Measurements from ENCODE around the gene SKP1. TPM values are rescaled to one million over a fixed set of nuclear protein-coding genes. Genes with fewer than 3 reads are reported as not detected.

SKP1 gene
- 583 to 785 TPM (median 593 TPM) in 5 replicates for total RNA-seq (2022; extraction: Qiagen RNA extraction)

DNA sequence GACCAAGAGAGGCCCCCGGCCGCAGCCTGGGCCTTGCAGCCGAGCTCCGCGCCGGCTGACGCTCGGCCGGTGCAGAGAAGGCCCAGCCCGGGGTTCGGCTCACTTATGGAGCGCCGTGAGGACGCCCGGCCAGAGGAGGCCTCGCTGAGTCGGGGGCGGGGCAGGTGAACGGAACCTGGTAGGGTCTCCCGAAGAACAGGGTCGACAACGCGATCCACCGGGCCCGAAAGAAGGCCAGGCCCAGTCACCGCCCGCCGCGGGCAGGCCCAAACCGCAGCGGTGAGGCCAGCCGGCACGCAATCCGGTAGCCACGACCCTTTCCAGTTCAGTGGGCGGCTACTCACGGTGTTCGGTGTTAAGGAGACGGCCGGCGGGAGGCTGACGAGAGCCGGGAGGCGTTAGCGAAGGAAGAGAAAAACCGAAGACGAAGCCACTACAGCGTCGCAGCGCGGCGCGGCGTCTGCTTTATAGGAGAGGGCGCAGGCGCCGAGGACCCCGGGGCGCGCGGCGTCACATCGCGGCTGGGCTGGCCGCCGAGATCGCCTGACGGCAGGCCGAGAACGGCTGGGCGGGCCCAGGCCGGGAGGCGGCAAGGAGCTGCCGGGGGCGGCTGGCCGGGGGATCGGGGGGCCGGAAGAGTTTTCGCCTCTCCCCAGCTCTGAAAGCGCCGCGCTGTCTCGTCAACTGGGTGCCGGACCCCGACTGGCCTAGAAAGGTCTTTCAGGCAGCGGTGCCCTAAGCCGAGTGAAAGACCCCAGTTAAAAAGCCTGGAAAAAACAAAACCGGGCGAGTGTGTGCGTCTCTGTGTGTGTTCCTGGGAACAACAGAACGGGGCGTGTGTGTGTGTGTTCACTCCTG is at the start of gene SKP1:
Gene SKP1, minus strand, starts transcription at position 440 of the 858 bp plus-strand sequence. CDS start 2,928 bp downstream, outside the sequence.

GRCh38 chr5:134225780-134226440 is 49.2 kb upstream of the SKP1 start, which contains the start of gene PPP2CA:
Gene PPP2CA, minus strand, starts transcription at chr5:134226073. Its CDS starts 212 bp downstream, at chr5:134225861.

DNA sequence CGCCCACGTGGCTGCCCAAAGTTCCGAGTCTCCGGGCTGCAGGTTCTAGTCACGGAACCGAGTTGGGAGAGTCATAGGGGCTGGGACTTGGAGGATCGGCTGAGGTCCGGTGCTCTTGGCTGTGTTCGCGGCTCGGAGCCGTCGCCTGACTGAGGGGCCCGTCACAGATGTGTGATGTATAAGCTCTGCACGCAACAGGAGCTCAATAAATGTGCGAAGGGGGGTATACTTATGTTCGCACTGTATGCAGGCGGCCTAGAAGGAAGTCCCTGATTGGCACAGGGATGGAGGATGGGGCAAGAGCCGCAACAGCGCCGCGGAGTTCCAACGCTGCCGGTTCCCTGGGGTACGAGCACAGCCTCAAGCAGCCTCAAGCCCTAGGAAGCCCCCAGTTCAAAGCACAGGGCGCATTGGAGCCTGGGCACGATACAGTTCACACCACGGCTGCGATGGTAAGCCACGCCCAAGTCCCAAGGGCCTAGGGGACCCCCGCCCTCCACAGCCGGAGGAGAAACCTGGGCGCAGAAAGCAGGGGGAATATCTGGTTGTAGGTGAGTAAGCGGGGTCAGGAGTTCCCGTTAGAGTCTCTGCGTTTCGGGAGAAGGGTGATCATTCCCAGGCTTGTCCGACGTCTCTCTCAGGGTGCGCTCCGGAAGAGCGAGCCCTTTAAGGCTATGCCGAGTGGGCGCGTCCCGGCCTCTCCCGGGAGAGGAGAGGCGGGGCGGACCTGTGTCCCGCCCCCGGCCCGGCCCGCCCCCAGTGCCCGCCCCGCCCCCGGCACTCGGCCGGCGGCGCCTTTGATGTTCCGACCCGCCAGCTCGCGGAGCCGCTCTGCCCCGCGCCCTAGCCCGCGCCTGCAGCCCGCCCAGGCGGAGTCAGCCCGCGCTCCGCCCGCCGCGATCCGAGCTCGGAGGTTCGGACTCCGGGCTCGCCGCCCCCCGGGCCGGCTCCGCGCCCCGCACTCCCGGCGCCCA is 62.6 kb downstream of the SKP1 start, which contains the start of gene TCF7:
Gene TCF7, plus strand, starts transcription at position 780 of the 974 bp plus-strand sequence. CDS start 226 bp downstream, outside the sequence.

Other genes starting within 250 kb of the SKP1 start
- gene C5orf15, start 208.3 kb downstream of the SKP1 start, total RNA-seq (2022; extraction: Qiagen RNA extraction), result 46.0 to 56.6 TPM (median 53.8 TPM) in 5 replicates
- gene VDAC1, start 172.0 kb downstream of the SKP1 start, total RNA-seq (2022; extraction: Qiagen RNA extraction), result 376 to 391 TPM (median 379 TPM) in 5 replicates
- gene TCF7, start 62.3 kb downstream of the SKP1 start, total RNA-seq (2022; extraction: Qiagen RNA extraction), result 9.1 to 10.9 TPM (median 9.9 TPM) in 5 replicates
- 232 to 266 TPM (median 250 TPM) in 5 replicates for gene PPP2CA, start 49.1 kb upstream of the SKP1 start, total RNA-seq (2022; extraction: Qiagen RNA extraction)
- 0.61 to 1.7 TPM (median 1.4 TPM) in 5 replicates for gene CDKL3, start 190.2 kb upstream of the SKP1 start, total RNA-seq (2022; extraction: Qiagen RNA extraction)
- gene UBE2B, start 194.6 kb upstream of the SKP1 start, total RNA-seq (2022; extraction: Qiagen RNA extraction), result 51.9 to 76.3 TPM (median 71.3 TPM) in 5 replicates
- gene CDKN2AIPNL, start 234.9 kb upstream of the SKP1 start, total RNA-seq (2022; extraction: Qiagen RNA extraction), result 36.5 to 43.1 TPM (median 41.6 TPM) in 5 replicates

Data from A549 treated with AZD2906 at 1 μM for 4 hours (cell line).